Peyer's patch (tissue), 4 donors: ENCODE data around the gene PPP2R2D.

ENCODE experiments used
- CTCF ChIP-seq, 6 experiments: fragments of 450-650 bp in 4 of 6; fragments of 200-600 bp in 2 of 6; sonication (generic) in 1 of 6; IDR thresholded peaks; one replicate each; pipeline ENCODE4 v1.5.1; 2017 to 2019; ENCODE audit warnings: antibody characterized with exemption in 6 of 6, mild to moderate bottlenecking in 3 of 6, moderate library complexity in 1 of 6
- POLR2A ChIP-seq, 2 donors: fragments of 450-650 bp; IDR thresholded peaks; one replicate each; pipeline ENCODE4 v1.5.1; 2017; ENCODE audit warnings: antibody characterized with exemption in 2 of 2, mild to moderate bottlenecking in 2 of 2, moderate library complexity in 2 of 2

- TF ChIP-seq POLR2A (IDR thresholded peaks at IDR 0.05) (no peak), CTCF (IDR thresholded peaks at IDR 0.05) (no peak)
Measured at GRCh38 chr10:131859341-131860020, 41.3 kb upstream of the PPP2R2D start.
